K562 (cell line): ENCODE measurements around the gene CATSPER1. TPM values are rescaled to one million over a fixed set of nuclear protein-coding genes. Genes with fewer than 3 reads are reported as not detected.
A peak's percentile ranks its signal among the peaks of the same experiment; 100 is the strongest.

ENCODE experiments used
- CCAR2 ChIP-seq: fragments of 200-400 bp; formaldehyde crosslinking; IDR thresholded peaks from 2 replicates; pipeline ENCODE4 v1.6.1; 2017; ENCODE audit warnings: mild to moderate bottlenecking, low read depth, low read length
- CEBPZ ChIP-seq: fragments of 150-350 bp; IDR thresholded peaks from 2 replicates; pipeline ENCODE4 v1.6.1; 2014; ENCODE audit warnings: low read depth, mild to moderate bottlenecking, low read length, borderline replicate concordance
- ESRRB ChIP-seq: fragments of 250-450 bp; sonication (Bioruptor Pico); IDR thresholded peaks from 2 replicates; pipeline ENCODE4 v1.5.0; 2020; ENCODE audit warnings: mild to moderate bottlenecking, moderate library complexity, borderline replicate concordance
- KDM4B ChIP-seq, 2 experiments: fragments of 450-650 bp in 1 of 2; sonication (generic) in 1 of 2; IDR thresholded peaks; 2 replicates each; pipeline ENCODE4 v1.6.1; 2016 to 2017; ENCODE audit warnings: borderline replicate concordance in 2 of 2, antibody characterized with exemption in 1 of 2, low read depth in 1 of 2, mild to moderate bottlenecking in 1 of 2
- PHF21A ChIP-seq: fragments of 450-650 bp; IDR thresholded peaks from 2 replicates; pipeline ENCODE4 v1.6.1; 2017; ENCODE audit warnings: low read depth, borderline replicate concordance
- RBM22 ChIP-seq: fragments of 200-400 bp; formaldehyde crosslinking; IDR thresholded peaks from 2 replicates; pipeline ENCODE4 v1.6.1; 2018; ENCODE audit warnings: low read length, low read depth; ENCODE audit not compliant: poor library complexity, severe bottlenecking
- SIN3B ChIP-seq: fragments of 450-650 bp; IDR thresholded peaks from 2 replicates; pipeline ENCODE4 v1.6.1; 2017; ENCODE audit warnings: low read depth, mild to moderate bottlenecking, moderate library complexity
- SRSF1 ChIP-seq: fragments of 200-400 bp; formaldehyde crosslinking; IDR thresholded peaks from 2 replicates; pipeline ENCODE4 v1.6.1; 2017; ENCODE audit warnings: mild to moderate bottlenecking, low read depth, low read length, moderate library complexity
- TEAD2 ChIP-seq: fragments of 450-650 bp; IDR thresholded peaks from 2 replicates; pipeline ENCODE4 v1.6.1; 2016; ENCODE audit warnings: missing genetic modification characterization, control low read depth, missing compliant biosample characterization
- U2AF2 ChIP-seq: fragments of 200-400 bp; formaldehyde crosslinking; optimal IDR thresholded peaks from 2 replicates; pipeline ENCODE3; 2017; ENCODE audit warnings: low read depth, mild to moderate bottlenecking, low read length
- VEZF1 ChIP-seq: fragments of 200-800 bp; sonication (Bioruptor generic); IDR thresholded peaks from 2 replicates; pipeline ENCODE4 v1.6.1; 2017; ENCODE audit warnings: missing genetic modification characterization, missing compliant biosample characterization
- ZNF695 ChIP-seq: fragments of 450-650 bp; formaldehyde crosslinking; IDR thresholded peaks from 2 replicates; pipeline ENCODE4 v1.4.0; 2020; ENCODE audit warnings: mild to moderate bottlenecking, moderate library complexity
- polyA plus RNA-seq, 8 experiments: library from polyadenylated mRNA; depleted of rRNA in 4 of 8; stranded (reverse) in 5 of 8; unstranded in 3 of 8; fragments of >200 nt; fragmentation: Nextera tagmentation in 2 of 8; fragmentation: Illumina TruSeq in 1 of 8; extraction: Ambion mirVana in 2 of 8; extraction: Trizol in 1 of 8; gene quantifications; 2 replicates each; pipeline versions ENCODE4 v1.2.1 to v1.2.3, GENCODE V29; 2011 to 2014; ENCODE audit warnings: inconsistent platforms in 1 of 8, missing spikeins in 1 of 8
- total RNA-seq, 7 experiments: library from RNA; depleted of rRNA in 6 of 7; stranded (reverse); fragments of >200 nt in 6 of 7; fragmentation: Illumina TruSeq in 2 of 7; extraction: Trizol in 2 of 7; gene quantifications; 2 replicates each; pipeline versions ENCODE4 v1.2.1 to v1.2.3, GENCODE V29; 2011 to 2021; ENCODE audit warnings: low replicate concordance in 1 of 7
- TF ChIP-seq, protein P1 (sequence below): fragments of 250-450 bp; sonication (Bioruptor Pico); IDR thresholded peaks from 2 replicates; pipeline ENCODE4 v1.9.0; 2021; ENCODE audit warnings: mild to moderate bottlenecking
- TF ChIP-seq, protein P2 (sequence below): fragments of 450-650 bp; formaldehyde crosslinking; IDR thresholded peaks from 2 replicates; pipeline ENCODE4 v1.4.0; 2022; ENCODE audit warnings: missing genetic modification characterization
- TF ChIP-seq, protein P3 (sequence below): sonication (generic); formaldehyde crosslinking; IDR thresholded peaks from 2 replicates; pipeline ENCODE4 v1.4.0; 2020; ENCODE audit warnings: mild to moderate bottlenecking, missing genetic modification reagents
- TF ChIP-seq, protein P4 (sequence below): IDR thresholded peaks from 2 replicates; pipeline ENCODE4 v1.6.1; 2016; ENCODE audit warnings: missing genetic modification characterization, missing compliant biosample characterization

Gene CATSPER1
- total and polyA plus RNA-seq, 9 of the 15 experiments (the other 6 are each of a cell fraction or from before 2014, with no cell fraction given) = 0.21 to 3.3 (median 0.76) TPM

DNA sequence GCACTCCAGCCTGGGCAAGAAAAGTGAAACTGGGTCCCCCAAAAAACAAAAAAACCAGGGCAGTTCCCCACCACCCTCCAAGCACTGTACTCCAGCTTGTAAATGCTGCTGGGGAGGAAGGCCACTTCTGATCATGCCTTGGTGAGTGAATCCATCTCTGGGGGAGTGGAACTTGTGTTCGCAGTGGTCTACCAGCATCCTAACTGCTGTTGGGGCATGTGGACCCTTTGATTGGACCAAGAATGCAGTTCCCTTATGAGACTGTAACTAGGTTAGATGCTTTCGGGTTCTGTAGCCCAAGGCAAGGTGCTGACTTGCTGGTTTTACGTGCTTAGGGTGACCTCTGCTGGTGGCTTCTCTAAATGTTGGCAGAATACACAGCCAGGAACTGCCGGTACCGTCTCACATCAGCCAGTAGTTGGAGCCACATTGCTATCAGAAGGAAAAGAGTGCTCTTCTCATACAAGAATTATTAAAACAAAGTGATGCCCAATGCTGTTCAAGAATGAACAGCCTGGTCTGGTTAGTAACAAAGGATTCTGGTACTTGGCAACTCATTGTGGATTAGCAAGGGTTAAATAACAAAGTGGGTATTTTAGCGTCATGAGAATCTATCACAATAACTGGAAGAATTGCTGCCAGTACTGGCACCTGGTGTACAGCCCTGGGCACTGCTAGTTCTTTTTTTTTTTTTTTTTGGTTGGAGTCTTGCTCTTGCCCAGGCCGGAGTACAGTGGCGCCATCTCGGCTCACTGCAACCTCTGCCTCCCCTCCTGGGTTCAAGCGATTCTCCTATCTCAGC is 37.3 kb downstream of the CATSPER1 start (continued):
- TF ChIP-seq RBM22 (no peak), CCAR2 (no peak), CEBPZ (no peak), SIN3B (no peak), VEZF1 (CRISPR knock-in tag) (peak; percentile 39; the same call in 1 of the 2 replicates), U2AF2 (no peak), PHF21A (no peak), ZNF695 (CRISPR knock-in tag) (no peak), ESRRB (CRISPR knock-in tag) (no peak), TEAD2 (no peak), KDM4B (IDR thresholded peaks at IDR 0.05; ENCODE audit: borderline replicate concordance in 2 of 2, low read depth in 1 of 2) (no peak), SRSF1 (no peak)
- TF ChIP-seq, protein P1, sequence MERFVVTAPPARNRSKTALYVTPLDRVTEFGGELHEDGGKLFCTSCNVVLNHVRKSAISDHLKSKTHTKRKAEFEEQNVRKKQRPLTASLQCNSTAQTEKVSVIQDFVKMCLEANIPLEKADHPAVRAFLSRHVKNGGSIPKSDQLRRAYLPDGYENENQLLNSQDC (CRISPR knock-in tag) = no peak
- TF ChIP-seq, protein P2, sequence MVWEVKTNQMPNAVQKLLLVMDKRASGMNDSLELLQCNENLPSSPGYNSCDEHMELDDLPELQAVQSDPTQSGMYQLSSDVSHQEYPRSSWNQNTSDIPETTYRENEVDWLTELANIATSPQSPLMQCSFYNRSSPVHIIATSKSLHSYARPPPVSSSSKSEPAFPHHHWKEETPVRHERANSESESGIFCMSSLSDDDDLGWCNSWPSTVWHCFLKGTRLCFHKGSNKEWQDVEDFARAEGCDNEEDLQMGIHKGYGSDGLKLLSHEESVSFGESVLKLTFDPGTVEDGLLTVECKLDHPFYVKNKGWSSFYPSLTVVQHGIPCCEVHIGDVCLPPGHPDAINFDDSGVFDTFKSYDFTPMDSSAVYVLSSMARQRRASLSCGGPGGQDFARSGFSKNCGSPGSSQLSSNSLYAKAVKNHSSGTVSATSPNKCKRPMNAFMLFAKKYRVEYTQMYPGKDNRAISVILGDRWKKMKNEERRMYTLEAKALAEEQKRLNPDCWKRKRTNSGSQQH (CRISPR knock-in tag) = no peak
- TF ChIP-seq, protein P3, sequence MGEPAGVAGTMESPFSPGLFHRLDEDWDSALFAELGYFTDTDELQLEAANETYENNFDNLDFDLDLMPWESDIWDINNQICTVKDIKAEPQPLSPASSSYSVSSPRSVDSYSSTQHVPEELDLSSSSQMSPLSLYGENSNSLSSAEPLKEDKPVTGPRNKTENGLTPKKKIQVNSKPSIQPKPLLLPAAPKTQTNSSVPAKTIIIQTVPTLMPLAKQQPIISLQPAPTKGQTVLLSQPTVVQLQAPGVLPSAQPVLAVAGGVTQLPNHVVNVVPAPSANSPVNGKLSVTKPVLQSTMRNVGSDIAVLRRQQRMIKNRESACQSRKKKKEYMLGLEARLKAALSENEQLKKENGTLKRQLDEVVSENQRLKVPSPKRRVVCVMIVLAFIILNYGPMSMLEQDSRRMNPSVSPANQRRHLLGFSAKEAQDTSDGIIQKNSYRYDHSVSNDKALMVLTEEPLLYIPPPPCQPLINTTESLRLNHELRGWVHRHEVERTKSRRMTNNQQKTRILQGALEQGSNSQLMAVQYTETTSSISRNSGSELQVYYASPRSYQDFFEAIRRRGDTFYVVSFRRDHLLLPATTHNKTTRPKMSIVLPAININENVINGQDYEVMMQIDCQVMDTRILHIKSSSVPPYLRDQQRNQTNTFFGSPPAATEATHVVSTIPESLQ (CRISPR knock-in tag) = no peak
- TF ChIP-seq, protein P4, sequence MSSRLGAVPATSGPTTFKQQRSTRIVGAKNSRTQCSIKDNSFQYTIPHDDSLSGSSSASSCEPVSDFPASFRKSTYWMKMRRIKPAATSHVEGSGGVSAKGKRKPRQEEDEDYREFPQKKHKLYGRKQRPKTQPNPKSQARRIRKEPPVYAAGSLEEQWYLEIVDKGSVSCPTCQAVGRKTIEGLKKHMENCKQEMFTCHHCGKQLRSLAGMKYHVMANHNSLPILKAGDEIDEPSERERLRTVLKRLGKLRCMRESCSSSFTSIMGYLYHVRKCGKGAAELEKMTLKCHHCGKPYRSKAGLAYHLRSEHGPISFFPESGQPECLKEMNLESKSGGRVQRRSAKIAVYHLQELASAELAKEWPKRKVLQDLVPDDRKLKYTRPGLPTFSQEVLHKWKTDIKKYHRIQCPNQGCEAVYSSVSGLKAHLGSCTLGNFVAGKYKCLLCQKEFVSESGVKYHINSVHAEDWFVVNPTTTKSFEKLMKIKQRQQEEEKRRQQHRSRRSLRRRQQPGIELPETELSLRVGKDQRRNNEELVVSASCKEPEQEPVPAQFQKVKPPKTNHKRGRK = no peak
